ENCODE measurements around the gene LDLRAD4.

LDLRAD4 gene

DNA sequence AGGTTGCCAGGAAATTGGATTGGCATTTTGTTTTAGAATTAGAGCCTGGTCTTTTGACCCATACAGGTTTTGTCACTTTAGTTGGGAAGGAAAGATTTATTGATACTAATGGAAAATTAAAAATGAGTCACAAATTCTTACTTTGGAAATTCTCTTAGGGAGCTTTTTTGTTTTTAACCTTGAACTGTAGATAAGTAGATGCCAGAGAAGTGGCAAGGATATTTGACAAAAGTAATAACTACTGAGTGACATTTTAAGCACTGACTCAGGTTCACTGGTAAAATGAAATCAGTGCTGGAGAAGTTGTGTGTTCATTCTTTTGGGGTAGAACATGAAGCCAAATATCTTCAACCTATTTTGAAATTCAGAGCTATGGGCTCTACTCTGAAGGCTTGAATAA, 56.5 kb downstream of the LDLRAD4 start:
- TF ChIP-seq CTCF (IDR thresholded peaks at IDR 0.05; ENCODE audit: extremely low read depth, missing control alignments): no peak
- no peak for DNase-seq (ENCODE audit: low spot score)

- no peak for TF ChIP-seq CTCF (IDR thresholded peaks at IDR 0.05; ENCODE audit: extremely low read depth, missing control alignments)
- DNase-seq (ENCODE audit: low spot score): no peak
These were observed 58.3 kb downstream of the LDLRAD4 start for GRCh38 chr18:13276530-13277520.

DNA sequence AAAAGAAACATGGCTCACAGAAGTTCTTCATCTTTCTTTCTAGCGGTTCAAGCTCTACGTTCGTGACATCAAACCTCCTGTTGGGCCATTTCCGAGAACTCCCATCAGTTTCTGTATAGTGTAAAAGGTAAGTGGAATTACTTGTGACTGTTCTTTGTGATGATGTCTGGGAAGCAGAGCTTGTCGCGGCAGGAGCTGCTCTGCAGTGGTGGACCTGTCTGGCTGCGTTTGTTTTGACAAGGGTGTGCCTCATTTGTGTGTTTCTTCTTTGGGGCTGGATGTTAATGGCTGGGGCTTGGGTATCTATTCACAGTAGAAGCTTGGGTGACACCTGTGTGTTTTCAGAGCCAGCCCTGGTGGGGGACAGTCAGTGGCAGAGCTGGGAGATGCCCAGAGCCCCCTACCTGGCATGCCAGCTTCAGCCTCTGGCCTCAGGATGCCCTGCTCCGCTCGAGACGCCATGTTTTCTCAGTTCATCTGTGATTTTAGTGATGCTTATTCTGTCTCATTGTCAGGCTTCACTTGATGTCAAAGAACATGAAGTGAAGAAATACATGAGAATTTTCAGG, 59.6 kb downstream of the LDLRAD4 start:
- no peak for DNase-seq (ENCODE audit: low spot score)
- no peak for TF ChIP-seq CTCF (IDR thresholded peaks at IDR 0.05; ENCODE audit: extremely low read depth, missing control alignments)

DNA sequence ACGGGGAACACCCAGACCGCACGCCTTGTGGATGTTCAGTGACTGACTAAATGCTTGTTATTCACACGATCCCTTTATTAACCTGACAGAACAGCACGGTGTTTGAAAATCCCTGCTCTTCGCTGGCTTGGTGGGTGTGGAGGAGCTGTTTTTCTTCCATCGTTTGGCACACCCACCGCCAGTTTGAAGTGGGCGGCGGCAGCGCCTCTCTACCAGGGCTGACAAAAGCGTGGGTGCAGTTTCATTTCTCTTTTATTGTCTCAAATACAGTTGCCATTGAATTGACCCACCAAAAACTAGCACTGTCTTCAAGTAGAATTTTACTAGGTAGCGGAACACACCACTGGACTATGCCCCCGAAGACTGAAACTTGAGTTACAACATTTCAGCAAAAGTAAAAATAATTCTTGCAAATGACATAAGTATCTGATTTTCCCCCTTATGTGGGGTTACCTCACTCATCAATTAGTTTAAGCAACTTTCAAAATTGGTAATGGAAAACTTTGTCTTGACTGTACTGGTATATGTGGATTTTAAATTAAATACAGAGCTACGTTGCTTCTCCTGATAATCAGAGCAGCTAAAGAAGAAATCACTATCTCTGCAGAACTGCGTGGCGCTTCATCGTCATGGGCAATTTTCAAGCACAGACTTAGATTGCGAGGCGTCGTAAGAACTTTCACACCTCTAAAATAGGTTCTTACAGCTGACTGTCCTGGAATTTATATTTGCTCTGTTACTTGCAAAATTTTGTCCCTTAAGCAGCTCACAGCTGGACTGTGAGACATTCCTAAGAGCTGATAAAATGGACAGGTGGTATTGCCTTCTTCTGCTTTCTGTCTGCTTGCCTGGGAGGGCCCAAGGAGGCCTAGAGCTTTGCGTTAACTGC, 60.9 kb downstream of the LDLRAD4 start:
- DNase-seq (ENCODE audit: low spot score): no peak
- TF ChIP-seq CTCF (IDR thresholded peaks at IDR 0.05; ENCODE audit: extremely low read depth, missing control alignments): no peak

- DNase-seq (ENCODE audit: low spot score): no peak
- TF ChIP-seq CTCF (IDR thresholded peaks at IDR 0.05; ENCODE audit: extremely low read depth, missing control alignments): no peak
These were observed 61.7 kb downstream of the LDLRAD4 start for GRCh38 chr18:13280070-13280795.

- no peak for DNase-seq (ENCODE audit: low spot score)
- no peak for TF ChIP-seq CTCF (IDR thresholded peaks at IDR 0.05; ENCODE audit: extremely low read depth, missing control alignments)
These were observed 62.8 kb downstream of the LDLRAD4 start for GRCh38 chr18:13281406-13281805.

All from GM20000 (cell line).